ENCODE data around the gene SORL1.
A peak's percentile ranks its signal among the peaks of the same experiment; 100 is the strongest.

Gene SORL1

DNA sequence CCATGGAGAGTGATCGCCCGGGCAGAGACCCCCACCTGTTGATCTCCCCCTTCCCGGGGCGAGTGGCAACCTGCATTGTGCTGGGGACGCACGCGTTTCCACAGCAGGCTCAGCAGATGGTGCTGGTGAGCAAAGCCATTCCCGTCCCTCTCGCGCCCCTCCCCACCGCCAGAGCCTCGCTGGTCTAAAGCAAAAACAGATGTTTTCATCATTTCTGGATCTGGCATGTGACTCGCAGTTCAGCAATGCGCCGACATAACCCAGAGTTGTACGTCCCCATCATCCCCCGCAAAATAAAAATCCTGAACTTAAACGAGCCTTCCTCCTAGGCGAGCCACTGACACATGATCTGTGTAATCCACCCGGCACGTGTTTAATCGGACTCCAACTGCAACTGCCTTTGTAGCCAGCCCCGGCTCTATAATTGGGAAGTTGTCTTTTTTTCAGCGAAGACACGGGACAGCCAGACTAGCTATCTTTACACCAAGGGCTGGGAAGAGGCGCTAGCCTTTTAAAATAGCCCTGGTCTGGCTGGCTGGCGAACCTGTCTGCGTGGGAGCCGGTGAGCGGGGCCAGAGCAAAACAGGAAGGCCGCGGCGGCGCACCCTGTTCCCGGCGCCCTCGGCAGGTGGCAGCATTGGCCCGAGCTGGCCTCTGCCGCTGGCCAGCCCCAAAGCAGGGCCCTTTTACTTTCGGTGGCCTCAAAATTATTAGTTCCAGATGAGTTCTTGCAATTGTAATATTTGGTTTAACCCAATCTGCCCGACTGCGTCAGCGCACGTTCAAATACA lies 203.6 kb downstream of the SORL1 start:
- Histone ChIP-seq H4K20me1 (ENCODE audit: insufficient read depth, low read length) (no peaks in the 10 kb centered on the region; the same call in 1 of the 2 replicates), H3K4me1 (ENCODE audit: insufficient read depth, low read length) (peaks cover 23% of the 10 kb centered on the region), H3K4me2 (ENCODE audit: insufficient read depth, low read length) (peak overlapping the region; percentile 70), H3K36me3 (ENCODE audit: insufficient read depth, low read length) (no peaks in the 10 kb centered on the region), H3K27me3 (ENCODE audit: insufficient read depth, low read length, poor library complexity) (peaks cover 9% of the 10 kb centered on the region), H3K4me3 (ENCODE audit: low read depth in 1 of 2, low read length in 2 of 2) (peak overlapping the region in 1 of 2 experiments; percentile 54; a peak in 2 of 4 replicates), H3K79me2 (ENCODE audit: insufficient read depth, low read length) (no peaks in the 10 kb centered on the region), H3K9me3 (ENCODE audit: insufficient read depth, low read length, severe bottlenecking) (no peaks in the 10 kb centered on the region), H3K9ac (ENCODE audit: low read depth, low read length) (peak overlapping the region; percentile 42), H2AFZ (ENCODE audit: low read depth, low read length) (peak overlapping the region; percentile 84), H3K27ac (ENCODE audit: low read length) (no peak overlapping the region)
- TF ChIP-seq CTCF (IDR thresholded peaks at IDR 0.05; ENCODE audit: borderline replicate concordance, extremely low read depth, low read length, poor library complexity, severe bottlenecking) (peak; percentile 85), EZH2 (IDR thresholded peaks at IDR 0.05; ENCODE audit: borderline replicate concordance, low read depth, low read length, severe bottlenecking) (no peak)
- ATAC-seq (ENCODE audit: insufficient read depth, low read depth) (peak; percentile 86), DNase-seq (peak; percentile 70)

GRCh38 chr11:121656328-121657090 lies 204.4 kb downstream of the SORL1 start:
- no peak for TF ChIP-seq CTCF (IDR thresholded peaks at IDR 0.05; ENCODE audit: borderline replicate concordance, extremely low read depth, low read length, poor library complexity, severe bottlenecking)
- TF ChIP-seq EZH2 (IDR thresholded peaks at IDR 0.05; ENCODE audit: borderline replicate concordance, low read depth, low read length, severe bottlenecking), result no peak
- DNase-seq (no peak), ATAC-seq (ENCODE audit: insufficient read depth, low read depth) (no peak)
- no peaks in the 10 kb centered on the region; the same call in 1 of the 2 replicates for H4K20me1 ChIP-seq (ENCODE audit: insufficient read depth, low read length)
- peaks cover 15% of the 10 kb centered on the region for H3K4me1 ChIP-seq (ENCODE audit: insufficient read depth, low read length)
- no peaks in the 10 kb centered on the region for H3K9me3 ChIP-seq (ENCODE audit: insufficient read depth, low read length, severe bottlenecking)
- H3K9ac ChIP-seq (ENCODE audit: low read depth, low read length), result no peak overlapping the region
- H3K4me3 ChIP-seq (ENCODE audit: low read depth in 1 of 2, low read length in 2 of 2), result no peak overlapping the region
- H3K27me3 ChIP-seq (ENCODE audit: insufficient read depth, low read length, poor library complexity), result peaks cover 9% of the 10 kb centered on the region
- no peak overlapping the region for H2AFZ ChIP-seq (ENCODE audit: low read depth, low read length)
- H3K4me2 ChIP-seq (ENCODE audit: insufficient read depth, low read length), result peak overlapping the region; percentile 70
- H3K27ac ChIP-seq (ENCODE audit: low read length), result no peak overlapping the region
- H3K79me2 ChIP-seq (ENCODE audit: insufficient read depth, low read length), result no peaks in the 10 kb centered on the region
- H3K36me3 ChIP-seq (ENCODE audit: insufficient read depth, low read length), result no peaks in the 10 kb centered on the region

- H3K27ac ChIP-seq (ENCODE audit: low read length), result no peak overlapping the region
- H3K27me3 ChIP-seq (ENCODE audit: insufficient read depth, low read length, poor library complexity), result peaks cover 9% of the 10 kb centered on the region
- no peaks in the 10 kb centered on the region; the same call in 1 of the 2 replicates for H4K20me1 ChIP-seq (ENCODE audit: insufficient read depth, low read length)
- DNase-seq (no peak), ATAC-seq (ENCODE audit: insufficient read depth, low read depth) (no peak)
- H3K9ac ChIP-seq (ENCODE audit: low read depth, low read length), result no peak overlapping the region
- no peaks in the 10 kb centered on the region for H3K36me3 ChIP-seq (ENCODE audit: insufficient read depth, low read length)
- H3K4me2 ChIP-seq (ENCODE audit: insufficient read depth, low read length), result no peak overlapping the region
- no peaks in the 10 kb centered on the region for H3K79me2 ChIP-seq (ENCODE audit: insufficient read depth, low read length)
- H3K9me3 ChIP-seq (ENCODE audit: insufficient read depth, low read length, severe bottlenecking), result no peaks in the 10 kb centered on the region
- H3K4me1 ChIP-seq (ENCODE audit: insufficient read depth, low read length), result peaks cover 15% of the 10 kb centered on the region
- H2AFZ ChIP-seq (ENCODE audit: low read depth, low read length), result no peak overlapping the region
- TF ChIP-seq CTCF (IDR thresholded peaks at IDR 0.05; ENCODE audit: borderline replicate concordance, extremely low read depth, low read length, poor library complexity, severe bottlenecking) (no peak), EZH2 (IDR thresholded peaks at IDR 0.05; ENCODE audit: borderline replicate concordance, low read depth, low read length, severe bottlenecking) (no peak)
- H3K4me3 ChIP-seq (ENCODE audit: low read depth in 1 of 2, low read length in 2 of 2), result no peak overlapping the region
These were observed 205.0 kb downstream of the SORL1 start for GRCh38 chr11:121657146-121657545.
